HG02840 (cell line): Measurements from ENCODE around the gene RPUSD1.
A peak's percentile ranks its signal among the peaks of the same experiment; 100 is the strongest.
"Not testable (repeated sequence)": the region's sequence is repeated elsewhere in the genome, so short reads cannot be mapped to it uniquely, and the experiment has no call there.

ENCODE experiments used
- ATAC-seq: cut with Tn5 transposase; IDR thresholded peaks from one replicate; pipeline ENCODE4 v1.9.1; 2021; ENCODE audit warnings: mild to moderate bottlenecking, moderate library complexity, moderate number of reproducible peaks; ENCODE audit not compliant: unreplicated experiment, low FRiP score

The RPUSD1 gene, protein sequence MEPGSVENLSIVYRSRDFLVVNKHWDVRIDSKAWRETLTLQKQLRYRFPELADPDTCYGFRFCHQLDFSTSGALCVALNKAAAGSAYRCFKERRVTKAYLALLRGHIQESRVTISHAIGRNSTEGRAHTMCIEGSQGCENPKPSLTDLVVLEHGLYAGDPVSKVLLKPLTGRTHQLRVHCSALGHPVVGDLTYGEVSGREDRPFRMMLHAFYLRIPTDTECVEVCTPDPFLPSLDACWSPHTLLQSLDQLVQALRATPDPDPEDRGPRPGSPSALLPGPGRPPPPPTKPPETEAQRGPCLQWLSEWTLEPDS

DNA sequence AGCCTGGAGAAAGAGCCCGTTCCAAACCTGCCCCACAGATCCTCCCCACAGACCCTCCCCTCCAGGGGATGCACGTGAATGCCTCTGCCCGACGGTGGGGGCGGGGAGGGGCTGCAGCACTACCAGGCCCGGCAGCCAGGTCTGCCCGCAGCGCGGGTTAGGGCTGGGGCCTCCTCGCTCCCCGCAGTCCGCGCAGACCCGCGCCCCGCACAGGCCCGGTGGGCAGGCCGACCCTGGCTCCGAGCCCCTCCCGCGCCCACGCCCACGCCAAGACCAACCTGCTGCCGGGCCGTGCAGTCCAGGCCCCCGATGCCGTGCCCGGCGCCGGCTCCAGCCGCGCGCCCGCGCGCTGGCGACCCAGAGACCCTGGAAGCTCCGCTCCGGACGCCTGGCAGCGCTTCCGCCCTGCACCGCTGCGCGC is at the start of gene RPUSD1:
RPUSD1 (minus strand) TSS at position 404 of the 421 bp plus-strand sequence. CDS start 644 bp downstream, outside the sequence.
- peak; percentile 20 for ATAC-seq

DNA sequence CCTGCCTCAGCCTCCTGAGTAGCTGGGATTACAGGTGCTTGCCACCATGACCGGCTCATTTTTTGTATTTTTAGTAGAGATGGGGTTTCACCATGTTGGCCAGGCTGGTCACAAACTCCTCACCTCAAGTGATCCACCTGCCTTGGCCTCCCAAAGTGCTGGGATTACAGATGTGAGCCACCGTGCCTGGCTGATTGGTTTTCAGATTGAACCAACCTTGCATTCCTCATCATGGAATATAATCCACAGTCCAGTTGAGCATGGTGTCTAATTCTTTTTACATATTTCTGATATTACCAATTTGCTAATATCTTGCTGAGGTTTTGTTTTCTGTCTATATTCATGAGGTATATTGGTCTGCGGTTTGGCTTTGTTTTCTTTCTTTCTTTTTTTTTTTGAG is 48.6 kb upstream of the RPUSD1 start:
- ATAC-seq: not testable (repeated sequence)

DNA sequence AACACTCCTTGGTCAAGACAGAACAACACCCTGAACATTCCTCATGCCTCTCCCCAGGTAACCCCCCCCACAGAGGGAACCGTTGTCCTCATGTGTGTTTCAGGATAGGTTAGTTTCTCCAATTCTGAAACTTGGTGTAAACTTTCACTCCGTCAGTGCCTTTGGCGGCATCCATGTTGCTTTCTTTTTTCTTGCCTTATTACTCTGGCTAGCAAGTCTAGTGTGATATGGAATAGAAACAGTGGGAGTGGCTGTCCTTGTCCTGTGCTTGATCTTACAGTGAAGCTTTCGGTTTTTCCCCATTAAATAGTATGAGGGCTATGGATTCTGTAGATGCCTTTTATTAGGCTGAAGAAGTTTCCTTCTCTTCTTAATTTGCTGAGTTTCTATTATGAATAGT is 48.0 kb upstream of the RPUSD1 start:
- ATAC-seq: no peak

DNA sequence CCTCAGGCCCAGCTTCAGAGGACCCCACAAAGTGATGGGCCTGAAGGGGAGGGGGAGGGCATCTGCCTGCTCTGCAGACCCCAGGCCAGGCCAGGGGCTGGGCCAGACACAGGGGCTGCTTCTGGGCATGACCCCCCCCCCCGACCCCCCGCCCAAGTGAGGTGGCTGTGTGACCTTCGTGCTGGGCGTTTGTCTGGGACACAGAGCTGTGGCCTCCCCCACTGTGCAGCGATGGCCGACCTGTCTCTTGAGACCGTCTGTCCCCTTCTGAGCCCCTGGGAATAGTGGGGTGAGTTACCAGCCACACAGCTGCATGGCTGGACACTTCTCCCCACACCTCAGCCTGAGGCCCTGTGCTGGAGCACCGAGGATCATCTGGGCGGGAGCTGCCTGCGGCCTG is 47.2 kb upstream of the RPUSD1 start:
- no peak for ATAC-seq

DNA sequence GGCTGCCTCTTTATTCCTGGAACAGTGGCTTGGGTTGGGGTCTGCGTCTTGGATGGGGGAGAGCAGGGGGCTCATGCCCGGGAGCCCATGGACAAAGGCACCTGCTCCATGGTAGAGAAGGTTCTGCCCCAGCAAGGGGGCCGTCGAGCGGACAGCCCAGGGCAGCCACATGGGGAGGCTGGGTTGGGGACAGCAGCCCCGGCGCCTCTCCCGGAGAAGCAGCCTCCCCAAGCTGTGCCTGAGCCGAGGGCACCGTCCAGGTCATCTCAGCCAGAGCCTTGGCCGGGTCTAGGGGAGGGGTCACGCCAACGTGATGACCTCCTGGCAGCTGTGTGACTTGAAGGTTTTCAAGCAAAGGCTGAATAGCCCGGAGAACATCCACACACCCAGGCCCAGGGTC is 45.2 kb upstream of the RPUSD1 start:
- ATAC-seq: no peak

DNA sequence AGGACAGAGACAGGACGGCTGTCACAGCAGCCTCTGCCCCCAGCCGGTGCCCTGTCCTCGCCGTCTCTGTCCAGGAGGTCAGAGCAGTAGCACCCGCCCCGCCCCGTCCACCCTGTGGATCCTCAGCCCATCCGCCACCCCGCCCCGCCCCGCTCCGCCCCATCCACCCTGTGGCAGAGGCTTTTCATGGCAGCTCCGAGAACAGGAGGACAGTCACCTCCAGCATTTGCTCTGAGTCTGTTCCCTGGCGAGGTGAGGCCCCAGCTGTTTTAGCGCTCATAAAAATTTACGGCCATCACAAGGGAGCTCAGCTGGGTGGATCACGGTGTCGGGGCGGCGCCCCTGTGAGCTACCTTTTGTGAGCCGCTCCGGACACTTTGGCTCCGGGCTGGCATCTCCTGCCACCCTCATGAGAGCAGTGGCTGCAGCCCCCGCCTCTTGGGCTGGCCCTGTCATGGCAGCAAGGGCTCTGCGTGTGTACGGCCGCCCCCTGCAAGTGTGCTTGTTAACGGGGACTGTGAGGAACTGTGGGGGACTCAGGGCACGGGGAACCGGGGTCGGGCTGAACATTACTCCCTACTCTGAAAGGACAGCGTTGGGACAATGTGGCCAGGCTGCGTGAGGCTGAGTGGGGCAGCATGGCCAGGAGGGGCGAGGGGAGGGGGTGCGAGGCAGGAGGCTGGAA is 44.6 kb upstream of the RPUSD1 start:
- no peak for ATAC-seq

DNA sequence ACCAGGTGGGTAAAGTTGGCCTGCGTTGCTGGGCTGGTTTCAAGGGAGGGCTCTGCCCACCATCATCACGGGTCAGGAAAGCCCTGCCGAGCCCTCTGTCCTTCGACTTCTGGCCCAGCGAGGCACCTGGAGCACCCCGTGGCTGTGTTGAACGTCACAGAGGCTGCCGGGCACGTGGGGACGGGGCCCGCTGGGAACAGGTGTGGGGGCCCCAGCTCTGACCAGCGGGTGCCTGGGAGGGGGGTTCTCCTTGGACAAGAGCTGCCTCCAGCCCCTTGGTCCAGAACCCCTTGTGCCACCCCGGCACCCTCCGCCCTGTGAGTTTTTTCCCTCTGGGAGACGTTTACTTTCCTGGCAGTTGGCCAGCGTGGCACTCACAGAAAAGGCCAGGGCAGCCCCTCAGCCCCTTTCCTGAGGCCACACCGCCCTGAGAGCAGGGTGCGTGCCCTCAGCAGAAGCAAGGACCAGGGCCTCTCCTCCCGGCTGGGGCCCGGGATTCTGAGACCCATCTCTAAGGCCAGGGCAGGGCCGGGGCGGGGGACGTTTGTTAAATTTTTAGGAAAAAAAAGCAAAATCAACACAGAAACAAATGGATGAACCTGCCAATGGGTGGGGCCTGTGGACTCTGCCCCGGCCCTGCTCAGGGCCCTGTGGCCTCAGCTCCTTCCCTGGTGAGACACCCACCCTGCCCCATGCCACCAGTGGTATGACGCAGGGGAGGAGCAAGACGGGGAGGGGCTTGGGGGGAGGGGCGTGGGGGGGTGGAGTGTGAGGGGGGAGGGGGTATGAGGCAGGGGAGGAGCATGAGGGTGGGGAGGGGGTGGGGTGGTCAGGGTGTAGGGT is 43.6 kb upstream of the RPUSD1 start:
- no peak for ATAC-seq

DNA sequence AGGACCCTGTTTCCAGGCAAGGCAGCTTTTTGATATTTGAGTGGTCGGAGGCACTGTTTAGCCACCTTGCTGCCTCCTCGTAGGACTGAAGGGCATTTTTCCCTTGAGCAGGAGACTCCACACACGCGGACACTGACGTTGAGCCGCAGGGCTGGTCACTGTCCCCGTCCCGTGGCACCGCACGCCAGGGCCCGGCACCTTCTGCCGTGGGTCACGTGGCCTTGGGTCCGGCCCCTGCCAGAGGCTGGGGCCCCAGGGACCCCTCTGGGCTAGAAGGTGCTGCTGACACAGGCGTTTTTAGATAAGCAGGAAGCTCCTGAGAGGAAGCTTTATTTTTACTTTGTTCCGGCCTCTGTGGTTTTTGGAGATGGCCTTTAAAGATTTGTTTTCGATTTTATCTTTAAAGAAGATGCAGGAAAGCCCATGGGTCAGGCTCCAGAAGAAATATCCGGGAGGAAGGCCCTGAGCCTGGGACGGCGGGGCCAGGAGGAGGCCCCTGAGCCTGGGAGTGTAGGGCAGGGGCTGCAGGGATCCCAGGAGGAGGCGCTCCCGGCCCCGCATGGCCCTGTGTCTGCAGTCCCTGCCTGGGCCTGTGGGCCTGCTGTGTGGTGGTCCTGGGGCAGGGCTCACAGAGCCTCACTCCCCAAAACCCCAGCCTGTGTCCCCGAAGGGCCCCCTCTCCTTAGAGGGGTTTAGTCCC is 42.8 kb upstream of the RPUSD1 start:
- no peak for ATAC-seq

DNA sequence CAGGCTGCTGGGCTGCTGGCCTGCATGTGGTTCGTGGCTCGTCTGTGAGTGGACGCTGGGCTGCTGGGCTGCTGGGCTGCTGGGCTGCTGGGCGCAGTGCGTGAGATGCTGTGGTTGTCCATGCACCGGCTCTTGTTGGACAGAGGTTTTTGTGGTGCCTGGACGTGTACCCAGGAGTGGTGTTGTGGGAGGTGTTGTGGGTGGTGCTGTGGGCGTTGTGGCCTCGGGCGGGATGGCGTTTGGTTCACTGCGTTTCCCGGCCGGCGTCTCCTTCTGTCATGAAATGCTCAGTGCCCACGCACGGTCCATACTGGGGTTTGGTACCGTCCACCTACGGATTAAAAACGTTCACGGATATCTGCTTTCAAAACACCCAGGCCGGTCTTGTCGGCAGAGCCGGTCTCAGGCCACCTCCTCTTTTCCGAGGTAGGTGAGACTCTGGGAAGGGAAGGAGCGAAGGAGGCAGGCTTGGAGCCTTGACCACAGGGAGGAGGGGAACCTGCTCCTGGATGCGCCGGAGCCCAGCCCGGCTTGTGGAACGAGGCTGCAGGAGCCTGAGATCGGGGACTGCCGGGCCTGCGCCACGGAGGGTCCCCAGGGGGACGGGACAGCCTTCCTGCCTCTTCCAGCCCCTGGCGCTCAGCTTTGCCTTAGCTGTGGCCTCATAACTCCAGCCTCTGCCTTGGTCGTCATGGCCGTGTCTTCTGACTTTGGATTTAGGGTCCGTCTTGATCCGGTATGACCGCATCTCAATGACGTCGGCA is 42.1 kb upstream of the RPUSD1 start:
- no peak for ATAC-seq

DNA sequence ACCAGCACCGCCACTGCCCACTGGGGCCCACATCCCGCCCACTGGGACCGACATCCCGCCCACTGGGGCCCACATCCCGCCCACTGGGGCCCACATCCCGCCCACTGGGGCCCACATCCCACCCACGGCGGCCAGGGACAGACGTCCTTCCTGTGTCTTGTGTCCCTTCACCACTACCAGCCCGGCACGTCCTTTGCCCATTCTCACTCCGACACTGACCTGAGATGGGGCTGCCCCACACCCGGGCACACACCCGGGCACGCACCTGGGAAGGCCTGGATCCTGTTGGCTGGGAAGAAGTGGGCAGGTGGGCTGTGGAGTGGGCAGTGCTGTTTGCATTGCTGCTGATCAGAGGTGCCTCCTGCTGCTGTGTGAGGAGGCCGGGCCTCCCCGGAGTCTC is 40.7 kb upstream of the RPUSD1 start:
- no peak for ATAC-seq

DNA sequence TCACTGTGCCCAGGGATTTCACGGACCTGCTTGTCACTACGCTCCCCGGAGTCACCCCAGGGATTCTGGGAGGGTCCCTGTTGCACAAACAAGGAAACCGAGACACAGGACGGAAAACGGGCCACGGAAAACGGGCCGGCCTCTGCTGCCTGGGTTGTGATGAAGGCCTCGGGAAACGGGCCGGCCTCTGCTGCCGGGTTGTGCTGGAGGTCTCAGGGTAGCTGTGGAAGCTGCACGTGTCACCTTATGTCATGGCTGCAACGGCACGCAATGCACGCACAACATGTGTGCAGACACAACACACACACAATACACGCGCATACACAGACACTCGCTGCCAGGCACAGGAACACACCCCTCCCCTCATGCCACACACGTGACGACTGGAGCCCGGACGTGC is 39.3 kb upstream of the RPUSD1 start:
- ATAC-seq: no peak

DNA sequence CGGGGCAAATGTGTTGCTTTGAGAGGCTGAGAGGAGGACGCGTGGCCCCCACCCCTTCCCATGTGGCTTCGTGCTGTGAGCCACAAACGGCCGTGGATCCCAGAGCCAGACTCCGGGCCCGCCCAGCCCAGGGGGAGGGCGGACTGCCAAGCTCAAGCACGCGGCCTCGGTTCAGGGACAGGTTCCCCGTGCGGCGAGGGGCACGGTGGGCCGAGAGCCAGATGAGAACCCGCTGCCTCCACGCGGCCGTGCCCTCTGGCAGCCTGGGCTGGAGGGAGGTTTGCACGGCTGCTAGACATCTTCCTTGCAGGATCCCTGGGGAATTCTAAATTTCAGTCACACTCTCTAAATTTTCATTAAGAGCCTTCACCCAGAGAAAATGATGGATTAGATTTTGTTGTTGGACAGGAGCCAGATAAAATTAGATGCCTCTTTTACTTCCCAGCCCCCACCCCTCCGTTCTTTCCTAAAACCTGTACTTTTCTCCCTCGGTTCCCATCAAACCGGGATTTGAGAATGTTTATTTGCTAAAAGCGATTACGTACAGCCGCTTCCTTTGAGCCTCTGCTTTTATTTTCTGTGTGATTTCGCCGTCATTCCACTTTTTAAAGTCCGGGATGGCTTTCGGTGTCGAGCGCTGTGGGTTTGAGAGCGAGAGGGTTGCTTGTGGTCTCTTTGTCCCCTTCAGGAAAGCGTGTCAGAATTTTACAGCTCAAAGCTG is 37.3 kb upstream of the RPUSD1 start:
- ATAC-seq: no peak

DNA sequence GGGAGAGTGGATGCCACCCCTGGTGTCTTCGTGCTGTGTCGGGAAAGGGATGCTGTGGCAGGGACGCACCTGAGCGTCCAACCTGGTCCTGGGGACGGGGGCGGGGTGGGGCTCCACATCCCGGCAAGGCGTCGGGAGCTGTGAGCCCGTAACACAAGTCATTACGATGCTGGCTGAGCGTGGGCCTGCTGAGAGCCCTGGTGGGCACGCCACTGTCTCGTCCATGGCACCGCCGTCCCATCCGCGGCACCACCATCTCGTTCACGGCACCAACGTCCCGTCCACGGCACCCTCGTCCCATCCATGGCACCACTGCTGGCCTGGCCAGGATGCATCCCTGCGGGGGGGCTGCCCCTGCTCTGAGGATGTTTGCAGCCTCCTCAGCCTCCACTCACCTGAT is 36.4 kb upstream of the RPUSD1 start:
- no peak for ATAC-seq

DNA sequence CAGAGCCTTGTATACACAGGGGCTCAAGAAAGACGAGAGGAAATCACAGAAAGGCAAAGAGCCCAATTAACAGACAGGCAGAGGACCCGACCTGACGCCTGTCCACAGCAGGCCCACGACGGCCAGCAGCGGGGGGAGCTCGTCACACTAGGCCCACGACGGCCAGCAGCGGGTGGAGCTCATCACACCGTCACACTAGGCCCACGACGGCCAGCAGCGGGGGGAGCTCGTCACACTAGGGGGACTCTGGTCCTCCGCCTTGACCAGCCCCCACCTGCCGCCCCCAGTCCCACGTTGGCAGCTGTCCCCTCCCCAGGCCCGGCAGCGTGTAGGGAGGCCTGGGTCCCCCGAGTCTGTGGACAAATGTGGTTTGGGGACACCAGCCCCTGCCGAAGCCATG is 36.0 kb upstream of the RPUSD1 start:
- no peak for ATAC-seq

DNA sequence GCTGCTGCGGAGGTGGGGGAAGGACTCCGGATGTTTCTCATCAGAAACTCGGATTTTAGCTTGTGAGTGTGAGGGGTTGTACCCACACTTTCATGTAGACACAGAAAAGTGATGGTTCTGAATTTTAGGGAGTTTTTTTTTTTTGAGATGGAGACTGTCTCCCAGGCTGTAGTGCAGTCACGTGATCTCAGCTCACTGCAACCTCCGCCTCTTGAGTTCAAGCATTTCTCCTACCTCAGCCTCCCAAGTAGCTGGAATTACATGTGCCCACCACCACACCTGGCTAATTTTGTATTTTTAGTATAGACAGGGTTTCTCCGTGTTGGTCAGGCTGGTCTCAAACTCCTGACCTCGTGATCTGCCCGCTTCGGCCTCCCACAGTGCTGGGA is 34.7 kb upstream of the RPUSD1 start:
- ATAC-seq: no peak

DNA sequence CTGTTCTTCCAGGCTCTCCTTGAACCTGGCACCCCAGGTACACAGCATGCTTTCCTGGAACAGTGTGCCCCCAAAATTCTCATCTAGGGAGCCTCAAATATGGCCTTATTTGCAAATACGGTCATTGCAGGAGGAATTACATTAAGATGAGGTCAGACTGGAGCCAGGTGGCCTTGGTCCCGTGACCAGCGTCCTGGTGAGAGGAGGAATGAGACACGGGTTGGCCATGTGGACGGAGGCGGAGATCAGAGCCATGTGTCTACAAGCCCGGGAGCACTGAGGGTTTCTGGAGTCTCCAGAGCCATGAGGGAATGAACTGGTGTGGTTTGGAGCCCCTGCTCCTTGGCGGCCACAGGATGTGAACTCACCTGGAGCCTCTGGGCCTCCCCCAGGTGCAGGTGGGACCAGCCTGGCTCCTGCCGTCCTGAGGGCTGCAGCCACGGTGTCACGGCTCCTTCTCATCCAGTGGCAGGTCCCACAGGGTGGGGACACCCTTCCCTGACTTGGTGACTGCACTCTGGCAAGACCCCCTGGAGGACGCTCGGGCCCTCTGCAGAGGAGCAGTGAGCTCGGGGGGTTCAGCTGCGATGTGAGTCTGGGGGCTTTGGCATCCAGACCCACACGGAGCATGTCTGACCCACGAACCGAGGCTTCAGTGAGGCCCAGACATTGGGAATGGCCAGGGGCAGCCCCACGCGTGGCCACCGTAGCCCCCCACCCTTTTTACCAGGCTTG is 34.2 kb upstream of the RPUSD1 start:
- no peak for ATAC-seq

DNA sequence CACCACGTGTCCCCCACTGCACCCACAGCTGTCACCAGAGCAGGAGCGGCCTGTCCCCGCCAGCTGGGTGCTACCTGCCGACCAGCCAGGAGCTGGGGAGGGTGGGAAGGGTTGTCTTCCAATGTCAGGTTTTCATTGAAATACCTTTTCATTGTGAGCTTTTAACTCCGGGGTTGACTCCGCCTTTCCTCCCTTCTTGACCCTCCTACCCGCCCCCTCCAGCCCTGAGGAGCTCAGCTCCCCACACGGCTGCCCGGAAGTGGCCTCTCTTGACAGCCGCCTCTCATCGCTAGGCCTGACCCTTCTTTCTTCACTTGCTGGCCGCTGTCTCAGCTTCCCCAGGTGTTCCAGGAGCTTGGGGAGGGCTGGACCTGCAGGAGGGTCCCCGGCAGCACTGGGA is 33.6 kb upstream of the RPUSD1 start:
- ATAC-seq: no peak

DNA sequence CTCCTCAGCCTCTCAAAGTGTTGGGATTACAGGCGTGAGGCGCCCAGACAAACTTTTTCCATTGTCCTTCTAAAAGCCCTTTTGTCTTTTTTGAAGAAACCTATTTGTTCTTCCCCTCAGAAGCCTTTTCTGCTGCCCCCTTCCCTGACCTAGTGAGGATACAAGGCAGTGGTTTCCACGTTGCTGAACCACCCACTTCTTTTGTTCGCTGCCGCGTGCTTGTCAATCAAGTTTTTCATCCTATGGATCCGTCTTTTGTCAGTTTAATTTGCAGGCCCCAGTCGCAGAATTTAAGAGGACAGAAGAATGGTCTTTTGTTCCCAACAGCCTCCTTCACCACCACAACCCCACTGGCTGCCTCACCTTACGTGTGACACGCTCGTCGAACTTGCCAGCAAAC is 32.6 kb upstream of the RPUSD1 start:
- ATAC-seq: no peak

DNA sequence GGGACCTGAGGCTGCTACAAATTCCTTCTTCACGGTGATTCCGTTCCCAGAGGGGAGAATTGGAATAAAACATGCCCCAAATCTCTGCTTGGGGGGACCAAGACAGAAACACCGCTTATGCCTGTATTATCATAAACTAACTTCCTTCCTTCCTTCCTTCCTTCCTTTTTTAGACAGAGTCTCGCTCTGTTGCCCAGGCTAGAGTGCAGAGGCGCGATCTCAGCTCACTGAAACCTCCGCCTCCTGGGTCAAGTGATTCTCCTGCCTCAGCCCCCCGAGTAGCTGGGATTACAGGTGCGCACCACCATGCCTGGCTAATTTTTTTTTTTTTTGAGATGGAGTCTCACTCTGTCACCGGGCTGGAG is 31.8 kb upstream of the RPUSD1 start:
- not testable (repeated sequence) for ATAC-seq
